Kasumi-1 (cell line): Measurements from ENCODE around the gene NOSTRIN.
"Not testable (repeated sequence)": the region's sequence is repeated elsewhere in the genome, so short reads cannot be mapped to it uniquely, and the experiment has no call there.

Experiments
- DNase-seq, 2 experiments: peaks; one replicate each; lab custom pipeline; 2025; lab: John Stamatoyannopoulos, UW

NOSTRIN gene

GRCh38 chr2:168790226-168790902 lies 12.1 kb upstream of the NOSTRIN start:
- DNase-seq: no peak

- not testable (repeated sequence) for DNase-seq
Observed at GRCh38 chr2:168791140-168791539, 11.3 kb upstream of the NOSTRIN start.

- DNase-seq: no peak
Observed at GRCh38 chr2:168793596-168793995, 8.8 kb upstream of the NOSTRIN start.

- DNase-seq: no peak
Observed at GRCh38 chr2:168794968-168795367, 7.5 kb upstream of the NOSTRIN start.

DNA sequence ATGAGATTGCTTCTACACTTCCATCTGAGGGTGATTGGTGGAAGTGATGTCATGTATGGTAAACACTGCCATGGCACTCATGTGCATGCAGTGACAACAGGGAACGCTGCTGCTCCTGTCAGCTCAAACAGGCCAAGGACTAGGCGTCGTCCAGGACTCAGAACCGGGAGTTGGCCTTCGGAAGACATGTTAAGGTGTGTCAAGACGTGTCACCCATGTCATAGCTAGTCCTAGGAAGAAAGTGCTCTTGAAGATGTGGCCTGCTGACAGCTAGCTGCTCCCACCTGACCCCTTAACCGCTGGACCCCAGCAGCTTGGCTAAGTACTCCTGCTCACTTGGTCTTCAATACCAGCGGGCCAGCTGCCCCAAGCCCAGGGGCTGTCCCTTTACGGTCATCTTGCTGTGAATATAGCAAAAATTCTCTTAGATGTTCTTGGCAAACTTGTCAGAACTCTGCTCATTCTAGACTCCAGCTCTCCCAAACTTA lies 6.3 kb upstream of the NOSTRIN start:
- no peak for DNase-seq

- DNase-seq: no peak
Observed at GRCh38 chr2:168796583-168797285, 5.7 kb upstream of the NOSTRIN start.

- no peak for DNase-seq
Observed at GRCh38 chr2:168797286-168797655, 5.2 kb upstream of the NOSTRIN start.

- no peak for DNase-seq
Observed at GRCh38 chr2:168798076-168798887, 4.2 kb upstream of the NOSTRIN start.

DNA sequence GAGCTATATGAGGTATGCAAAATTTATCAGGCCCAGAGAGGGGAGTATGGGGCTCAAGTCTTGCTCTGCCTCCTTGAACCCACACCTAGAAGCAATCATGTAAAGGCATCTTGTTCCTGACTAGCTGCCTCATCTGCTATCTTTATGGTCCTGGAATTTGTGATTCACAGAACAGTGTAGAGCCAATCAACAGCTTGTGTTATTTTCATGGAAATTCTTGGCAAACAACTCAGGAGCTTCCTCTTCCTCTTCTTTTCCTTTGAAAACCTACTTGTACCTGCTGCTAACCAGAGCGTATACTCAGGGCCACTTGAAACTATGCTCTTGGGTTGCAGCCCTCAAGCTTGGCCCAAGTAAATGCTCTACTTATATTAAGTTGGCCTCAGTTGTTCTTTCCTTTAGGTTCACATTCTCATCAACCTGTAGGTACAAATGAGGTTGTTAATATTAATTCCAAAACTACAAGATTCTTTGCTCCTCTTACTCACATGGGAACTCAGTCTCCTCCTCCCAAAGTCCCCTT lies 3.5 kb upstream of the NOSTRIN start:
- DNase-seq: no peak

DNA sequence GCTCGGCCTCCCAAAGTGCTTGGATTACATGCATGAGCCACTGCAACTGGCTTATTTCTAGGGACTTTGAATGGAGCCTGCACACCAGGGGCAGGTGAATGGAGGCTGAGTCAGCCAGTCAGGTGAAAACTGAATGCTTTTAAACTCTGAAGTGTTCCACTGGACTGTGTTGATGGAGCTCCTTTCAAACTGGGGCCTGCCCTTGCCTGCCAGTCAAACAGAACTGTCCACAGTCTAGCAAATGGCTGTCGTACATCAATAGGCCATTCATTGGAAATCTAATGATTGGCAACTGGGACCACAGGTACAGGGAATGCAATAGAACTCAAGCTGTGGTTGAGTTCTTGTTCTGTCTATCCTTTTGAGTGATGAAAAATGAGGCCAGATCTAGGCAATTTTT lies 966 bp upstream of the NOSTRIN start:
- DNase-seq: no peak

DNA sequence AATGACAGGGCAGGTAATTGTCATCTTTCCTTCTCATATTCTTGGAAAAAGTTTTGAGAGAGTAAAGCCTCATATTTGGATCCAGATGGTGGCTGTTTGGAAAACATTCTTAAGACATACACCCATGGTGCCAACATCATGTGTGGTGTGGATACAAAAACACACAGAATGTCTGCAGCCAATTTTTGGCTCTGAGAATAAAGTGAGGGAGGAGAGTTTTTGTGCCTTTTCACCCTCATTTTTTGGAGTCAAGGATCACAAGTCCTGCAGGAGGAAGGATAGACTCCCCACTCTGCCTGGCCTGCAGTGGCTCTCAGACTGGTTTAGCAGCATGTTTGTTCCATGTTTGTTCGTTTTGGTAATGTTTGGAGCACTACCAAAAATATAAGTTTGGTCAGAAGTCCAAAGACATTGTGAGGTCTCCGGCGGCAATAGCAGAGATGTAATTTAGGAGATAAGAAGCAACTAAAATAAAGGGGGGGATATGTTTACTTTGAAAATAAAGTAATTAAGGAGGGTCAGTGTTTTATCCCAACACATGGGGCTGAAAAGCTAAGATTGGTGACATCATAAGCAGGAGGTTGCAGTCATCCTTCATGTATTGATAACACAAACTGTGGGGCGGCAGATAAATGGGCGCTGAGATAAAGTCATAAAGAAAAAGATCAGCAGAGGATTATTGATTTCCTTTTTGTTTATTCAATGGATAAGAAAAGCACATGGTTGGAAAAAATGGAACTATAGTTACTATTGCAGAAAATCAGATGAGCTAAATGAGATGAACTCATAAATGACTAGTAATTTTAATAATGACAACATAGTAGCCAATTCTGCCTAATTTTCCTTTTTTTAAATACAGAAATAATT lies 655 bp downstream of the NOSTRIN start:
- no peak for DNase-seq

- DNase-seq: no peak
Observed at GRCh38 chr2:168804214-168804613, 1.8 kb downstream of the NOSTRIN start.

- DNase-seq: no peak
Observed at GRCh38 chr2:168805615-168806014, 3.2 kb downstream of the NOSTRIN start.

- no peak for DNase-seq
Observed at GRCh38 chr2:168809537-168809936, 7.1 kb downstream of the NOSTRIN start.

- no peak for DNase-seq
Observed at GRCh38 chr2:168810235-168810634, 7.8 kb downstream of the NOSTRIN start.

- DNase-seq: no peak
Observed at GRCh38 chr2:168811696-168812095, 9.3 kb downstream of the NOSTRIN start.

GRCh38 chr2:168814046-168814445 lies 11.6 kb downstream of the NOSTRIN start:
- no peak for DNase-seq

DNA sequence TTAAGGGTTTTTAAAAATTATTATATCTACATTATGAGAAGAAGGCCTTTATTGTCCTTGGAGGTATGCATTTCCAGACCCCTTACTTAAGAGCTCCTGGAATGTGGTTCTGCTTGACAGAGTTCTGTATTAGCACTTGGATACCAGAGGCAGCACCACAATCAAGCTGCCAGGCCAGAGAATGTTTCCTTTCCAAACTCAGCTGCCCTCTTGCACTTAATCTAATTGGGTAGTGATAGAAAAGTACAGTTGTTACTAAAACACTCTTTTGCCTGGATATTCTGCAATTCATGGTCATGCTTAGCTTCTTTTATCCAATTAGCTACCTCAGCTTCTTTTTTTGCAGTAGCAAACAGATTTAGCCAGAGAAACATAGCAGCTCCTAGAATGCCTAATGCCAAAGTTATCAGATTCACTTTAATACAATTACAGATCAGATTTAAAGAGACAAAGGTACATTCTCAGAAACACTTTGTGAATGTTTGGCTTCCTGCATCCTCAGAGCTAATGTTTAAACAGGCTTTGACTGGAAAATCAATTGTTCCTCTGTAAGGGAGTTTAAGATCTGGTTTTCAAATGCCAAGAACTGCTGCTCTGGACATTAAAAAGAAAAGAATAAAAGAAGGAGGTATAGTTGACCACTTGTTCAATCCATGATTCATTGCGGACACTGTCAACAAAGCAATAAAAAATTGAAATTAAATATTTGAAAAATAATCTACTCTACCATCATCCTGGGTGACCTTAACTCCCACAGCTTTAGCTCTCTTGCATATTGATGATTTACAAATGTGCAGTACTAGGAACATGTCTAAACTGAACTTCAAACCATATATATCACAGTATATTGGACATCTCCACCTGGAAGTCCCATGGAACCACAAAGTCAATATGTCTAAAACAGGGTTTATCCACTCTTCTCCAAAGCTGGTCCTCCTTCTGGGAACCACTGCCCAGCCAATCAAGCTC lies 12.8 kb downstream of the NOSTRIN start:
- no peak for DNase-seq

- no peak for DNase-seq
Observed at GRCh38 chr2:168816369-168816768, 13.9 kb downstream of the NOSTRIN start.

DNA sequence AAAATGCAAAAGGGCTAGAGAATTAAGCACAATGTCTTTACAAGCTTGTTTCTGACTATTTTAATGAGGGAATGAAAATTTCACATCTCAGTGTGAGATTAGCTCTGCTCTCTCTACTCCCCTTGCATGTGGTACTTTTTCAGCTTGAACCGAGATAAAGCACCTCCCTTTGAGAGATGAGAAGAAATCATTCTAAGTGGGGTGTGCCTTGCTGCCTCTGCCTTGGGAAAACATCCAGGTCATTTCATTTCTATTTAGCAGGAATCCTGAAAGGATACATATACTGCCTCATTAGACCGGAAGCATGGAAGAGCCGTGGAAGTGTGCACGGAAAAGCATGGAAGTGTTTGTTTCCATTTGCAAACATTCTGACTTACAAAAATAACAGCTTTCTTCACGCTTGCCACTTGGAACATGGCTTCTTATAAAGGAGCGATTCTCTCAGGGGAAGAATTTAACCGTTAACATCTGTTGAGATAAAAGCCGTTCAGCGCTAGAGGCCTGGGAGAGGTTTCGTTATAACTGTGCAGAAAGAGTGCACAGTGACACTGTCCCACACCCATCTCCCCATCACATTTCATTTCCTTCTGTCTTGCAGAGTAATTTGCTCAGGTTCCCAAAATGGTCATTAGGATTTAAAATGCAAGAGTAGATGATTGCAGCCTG lies 16.7 kb downstream of the NOSTRIN start:
- DNase-seq: no peak
